KOPT-K1 (cell line): Measurements from ENCODE around the gene NEDD4L.
A peak's percentile ranks its signal among the peaks of the same experiment; 100 is the strongest.
"Not testable (repeated sequence)": the region's sequence is repeated elsewhere in the genome, so short reads cannot be mapped to it uniquely, and the experiment has no call there.

ENCODE experiments used
- H3K27ac ChIP-seq: fragments of 200-600 bp; sonication (generic); 2 replicates; pipeline ENCODE4 v1.5.1; 2016; ENCODE audit warnings: antibody characterized with exemption, mild to moderate bottlenecking, low read depth, low read length; ENCODE audit not compliant: poor library complexity, severe bottlenecking
- H3K36me3 ChIP-seq: fragments of 200-600 bp; sonication (generic); 2 replicates; pipeline ENCODE4 v1.5.1; 2017; ENCODE audit warnings: antibody characterized with exemption, mild to moderate bottlenecking, low read length, moderate library complexity; ENCODE audit not compliant: insufficient read depth
- H3K9me3 ChIP-seq: fragments of 200-600 bp; sonication (generic); 2 replicates; pipeline ENCODE4 v1.5.1; 2017; ENCODE audit warnings: antibody characterized with exemption, low read length, mild to moderate bottlenecking; ENCODE audit not compliant: insufficient read depth, poor library complexity, severe bottlenecking

The NEDD4L gene

GRCh38 chr18:58043491-58044369, at the start of gene NEDD4L:
NEDD4L (plus strand) TSS chr18:58044226; CDS start chr18:58044661, 435 bp downstream.
- no peaks in the 10 kb centered on the region for H3K36me3 ChIP-seq
- no peaks in the 10 kb centered on the region for H3K9me3 ChIP-seq
- peak within 1 kb of the TSS; percentile 31 for H3K27ac ChIP-seq

- H3K36me3 ChIP-seq = no peaks in the 10 kb centered on the region
These were observed 48.7 kb upstream of the NEDD4L start for GRCh38 chr18:57995331-57995730.

GRCh38 chr18:57996894-57997293, 47.1 kb upstream of the NEDD4L start:
- not testable (repeated sequence) for H3K27ac ChIP-seq, H3K9me3 ChIP-seq, H3K36me3 ChIP-seq

More at GRCh38 chr18:57995331-57995730, 48.7 kb upstream of the NEDD4L start:
- Histone ChIP-seq H3K9me3 (no peaks in the 10 kb centered on the region), H3K27ac (no peak overlapping the region)

GRCh38 chr18:57997820-57998219, 46.2 kb upstream of the NEDD4L start:
- no peaks in the 10 kb centered on the region for H3K9me3 ChIP-seq
- no peak overlapping the region for H3K27ac ChIP-seq
- no peaks in the 10 kb centered on the region for H3K36me3 ChIP-seq

GRCh38 chr18:57998461-57998860, 45.6 kb upstream of the NEDD4L start:
- no peaks in the 10 kb centered on the region for H3K36me3 ChIP-seq
- H3K9me3 ChIP-seq = no peaks in the 10 kb centered on the region
- no peak overlapping the region for H3K27ac ChIP-seq

DNA sequence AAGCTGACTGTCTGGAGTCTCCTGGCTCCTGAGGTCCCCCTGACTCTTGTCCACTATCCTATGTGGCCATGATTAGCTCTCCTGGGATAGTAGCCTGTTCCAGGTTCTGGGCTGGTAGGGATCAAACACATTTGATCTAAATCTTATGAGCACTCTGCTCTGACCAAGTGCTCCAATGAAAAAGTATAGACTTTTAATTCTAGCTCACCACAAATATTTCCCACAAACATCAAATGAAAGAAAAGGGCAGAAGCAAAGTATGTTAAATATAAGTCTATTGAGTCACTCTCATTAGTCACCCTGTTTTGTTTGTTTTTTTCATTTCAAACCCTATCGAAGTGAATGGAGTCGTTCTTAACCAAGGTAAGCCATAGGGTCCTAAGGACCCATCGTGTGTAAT, 39.7 kb upstream of the NEDD4L start:
- Histone ChIP-seq H3K9me3 (no peaks in the 10 kb centered on the region), H3K27ac (no peak overlapping the region), H3K36me3 (no peaks in the 10 kb centered on the region)

GRCh38 chr18:58005011-58005410, 39.0 kb upstream of the NEDD4L start:
- H3K36me3 ChIP-seq = no peaks in the 10 kb centered on the region
- H3K27ac ChIP-seq = no peak overlapping the region
- no peaks in the 10 kb centered on the region for H3K9me3 ChIP-seq

DNA sequence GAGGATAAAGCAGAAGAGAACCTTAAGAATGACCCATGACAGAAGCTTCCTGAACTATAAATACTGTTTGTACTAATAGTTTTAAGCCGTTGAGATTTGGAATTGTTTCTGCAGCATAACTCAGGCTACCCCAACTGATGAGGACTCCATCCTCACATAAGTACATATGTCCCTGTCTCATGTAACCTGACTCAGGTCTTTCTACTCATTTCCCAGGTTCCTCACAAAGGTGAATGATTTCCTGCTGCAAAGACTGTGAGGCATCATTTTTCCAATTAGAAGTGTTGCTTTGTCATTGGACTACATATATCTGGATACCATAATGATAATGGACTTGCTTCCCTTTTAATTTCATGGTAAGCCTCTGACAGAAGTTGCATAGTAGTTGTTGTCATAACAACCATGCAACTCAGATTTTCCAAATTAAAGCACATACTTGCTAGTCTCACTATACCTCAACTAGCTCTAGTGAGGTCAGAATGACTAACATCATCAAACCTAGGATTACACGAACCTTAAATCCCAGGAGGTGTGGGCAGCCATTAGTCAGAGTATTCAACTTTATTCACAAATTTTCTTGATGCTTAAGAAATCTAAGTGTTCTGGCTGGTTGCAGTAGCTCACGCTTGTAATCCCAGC, 38.0 kb upstream of the NEDD4L start:
- H3K27ac ChIP-seq = no peak overlapping the region
- H3K9me3 ChIP-seq = no peaks in the 10 kb centered on the region
- no peaks in the 10 kb centered on the region for H3K36me3 ChIP-seq

- Histone ChIP-seq H3K36me3 (no peaks in the 10 kb centered on the region), H3K27ac (no peak overlapping the region)
These were observed 34.9 kb upstream of the NEDD4L start for GRCh38 chr18:58009166-58009565.

GRCh38 chr18:58010265-58010664, 33.8 kb upstream of the NEDD4L start:
- Histone ChIP-seq H3K36me3 (no peaks in the 10 kb centered on the region), H3K27ac (no peak overlapping the region)

More at GRCh38 chr18:58009166-58009565, 34.9 kb upstream of the NEDD4L start:
- H3K9me3 ChIP-seq = no peaks in the 10 kb centered on the region

GRCh38 chr18:58012356-58012755, 31.7 kb upstream of the NEDD4L start:
- H3K9me3 ChIP-seq = peaks cover 22% of the 10 kb centered on the region
- no peak overlapping the region for H3K27ac ChIP-seq
- H3K36me3 ChIP-seq = no peaks in the 10 kb centered on the region

More at GRCh38 chr18:58010265-58010664, 33.8 kb upstream of the NEDD4L start:
- peaks cover 1% of the 10 kb centered on the region for H3K9me3 ChIP-seq

DNA sequence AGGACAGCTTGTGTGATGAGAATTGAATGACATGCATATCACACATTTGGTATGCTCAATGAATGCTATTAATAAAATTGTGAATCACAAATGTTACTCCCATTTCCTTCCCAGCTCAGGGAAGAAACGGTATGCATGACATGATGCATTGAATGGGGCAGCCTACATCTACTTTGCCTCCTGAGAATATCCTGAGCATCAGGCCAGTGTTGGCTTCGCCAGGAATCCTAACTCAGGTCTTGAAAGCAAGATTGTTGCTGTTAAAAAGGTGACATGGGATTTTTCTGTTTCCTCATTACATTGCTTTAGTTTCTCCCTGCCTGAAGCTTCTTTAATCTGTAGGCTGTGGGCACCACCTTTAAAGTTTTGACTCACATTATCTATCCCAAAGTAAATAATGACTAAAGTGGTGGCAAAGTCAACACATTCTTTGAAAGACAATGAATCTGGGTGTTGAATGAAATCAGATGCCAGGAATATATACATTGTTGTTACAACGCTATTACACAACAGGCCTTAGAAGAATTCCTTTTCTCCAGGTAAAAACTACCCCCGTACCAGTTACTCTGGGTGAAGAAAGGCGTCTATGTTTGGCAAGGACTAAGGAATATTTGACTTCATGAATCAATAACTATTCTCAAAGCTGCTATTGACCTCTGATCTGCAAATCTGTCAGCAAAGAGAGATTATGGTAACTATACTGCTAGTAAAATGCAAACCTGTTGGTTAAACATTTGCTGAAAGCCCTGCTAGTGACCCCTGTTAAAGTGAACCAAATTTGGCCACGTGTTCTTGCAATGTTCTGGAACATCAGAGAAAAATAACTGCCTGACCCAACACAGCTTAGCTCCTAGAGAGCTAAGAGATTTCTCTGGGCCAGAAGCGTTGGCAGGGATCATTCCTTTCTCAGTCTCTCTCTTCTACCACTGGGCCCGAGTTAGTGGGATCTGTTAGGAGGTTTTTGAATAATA, 30.5 kb upstream of the NEDD4L start:
- Histone ChIP-seq H3K9me3 (peaks cover 22% of the 10 kb centered on the region), H3K27ac (no peak overlapping the region), H3K36me3 (no peaks in the 10 kb centered on the region)

DNA sequence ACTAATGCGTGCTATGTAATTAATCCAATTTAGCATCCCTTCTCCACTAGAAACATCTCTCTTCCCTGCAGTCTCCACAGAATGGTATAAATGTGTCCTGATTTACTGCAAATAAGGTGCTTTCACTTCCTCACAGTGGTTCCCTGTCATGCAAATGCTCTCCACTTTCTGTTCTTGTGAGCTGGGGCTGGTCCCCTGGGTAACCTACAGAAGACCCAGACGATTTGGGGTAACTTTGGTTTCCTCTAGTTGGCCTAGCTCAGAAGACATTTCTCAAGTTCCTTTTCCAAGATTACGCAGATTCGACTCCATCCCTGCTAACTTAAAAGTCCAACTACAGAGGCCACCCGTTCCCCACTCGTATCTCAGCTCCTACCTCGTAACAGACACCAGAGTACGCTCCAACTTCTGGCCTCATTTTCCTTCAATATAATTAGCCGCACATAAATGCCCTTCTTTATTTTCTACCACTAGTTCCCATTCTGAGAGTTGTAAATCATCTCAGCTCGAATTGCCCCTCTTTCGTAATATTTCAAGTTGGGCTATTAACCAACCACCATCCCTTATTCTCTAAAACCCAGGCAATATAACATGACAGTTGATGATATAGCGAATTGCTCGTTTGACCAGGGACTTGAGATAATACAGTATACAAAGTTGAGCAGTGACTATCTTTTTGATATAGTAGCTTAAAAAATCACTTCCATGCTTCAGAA, 28.8 kb upstream of the NEDD4L start:
- Histone ChIP-seq H3K36me3 (no peaks in the 10 kb centered on the region), H3K27ac (no peak overlapping the region), H3K9me3 (peaks cover 22% of the 10 kb centered on the region)

- Histone ChIP-seq H3K27ac (no peak overlapping the region), H3K9me3 (peaks cover 22% of the 10 kb centered on the region), H3K36me3 (no peaks in the 10 kb centered on the region)
These were observed 26.8 kb upstream of the NEDD4L start for GRCh38 chr18:58017267-58017666.
